H9 (cell line): ENCODE data around the gene NPIPA1. TPM values are rescaled to one million over a fixed set of nuclear protein-coding genes. Genes with fewer than 3 reads are reported as not detected.
"Not testable (repeated sequence)": the region's sequence is repeated elsewhere in the genome, so short reads cannot be mapped to it uniquely, and the experiment has no call there.

Experiments
- DNase-seq: peaks from one replicate; pipeline ENCODE4 v3.0.0-alpha.2; 2017
- H2AFZ ChIP-seq: one replicate; pipeline ENCODE4 v1.6.1; 2013; ENCODE audit warnings: mild to moderate bottlenecking, low read length, control low read depth, moderate library complexity
- H2AK5ac ChIP-seq: 2 replicates; pipeline ENCODE4 v1.6.1; 2013; ENCODE audit warnings: low read length, control low read depth, mixed read lengths; ENCODE audit not compliant: insufficient read length
- H2BK120ac ChIP-seq: one replicate; pipeline ENCODE4 v1.6.1; 2013; ENCODE audit warnings: low read depth, mild to moderate bottlenecking, low read length, control low read depth, inconsistent platforms; ENCODE audit not compliant: poor library complexity, severe bottlenecking
- H2BK12ac ChIP-seq: 2 replicates; pipeline ENCODE4 v1.6.1; 2013; ENCODE audit warnings: low read length, control low read depth, mixed read lengths, low read depth; ENCODE audit not compliant: insufficient read length
- H2BK15ac ChIP-seq: 2 replicates; pipeline ENCODE4 v1.6.1; 2013; ENCODE audit warnings: low read depth, low read length, control low read depth
- H2BK20ac ChIP-seq: one replicate; pipeline ENCODE4 v1.6.1; 2013; ENCODE audit warnings: low read depth, mild to moderate bottlenecking, low read length, control low read depth, inconsistent platforms; ENCODE audit not compliant: poor library complexity, severe bottlenecking
- H2BK5ac ChIP-seq: 2 replicates; pipeline ENCODE4 v1.6.1; 2013; ENCODE audit warnings: low read length, control low read depth, mixed read lengths; ENCODE audit not compliant: insufficient read length
- H3K14ac ChIP-seq: 2 replicates; pipeline ENCODE4 v1.6.1; 2013; ENCODE audit warnings: low read length, control low read depth; ENCODE audit not compliant: insufficient read depth
- H3K18ac ChIP-seq: 2 replicates; pipeline ENCODE4 v1.6.1; 2013; ENCODE audit warnings: low read depth, mild to moderate bottlenecking, mixed read lengths, low read length, control low read depth; ENCODE audit not compliant: insufficient read length
- H3K23ac ChIP-seq: 2 replicates; pipeline ENCODE4 v1.6.1; 2013; ENCODE audit warnings: low read length, control low read depth, mixed read lengths, low read depth; ENCODE audit not compliant: insufficient read length
- H3K23me2 ChIP-seq: 2 replicates; pipeline ENCODE4 v1.6.1; 2013; ENCODE audit warnings: low read depth, mild to moderate bottlenecking, mixed read lengths, low read length, control low read depth; ENCODE audit not compliant: insufficient read length, poor library complexity, severe bottlenecking
- H3K27ac ChIP-seq: 2 replicates; pipeline ENCODE4 v1.5.1; 2013; ENCODE audit warnings: low read length, control low read depth, mixed read lengths, low read depth; ENCODE audit not compliant: insufficient read length
- H3K27me3 ChIP-seq: 2 replicates; pipeline ENCODE4 v1.6.1; 2013; ENCODE audit warnings: low read length, control low read depth, inconsistent platforms; ENCODE audit not compliant: insufficient read depth
- H3K4ac ChIP-seq: 2 replicates; pipeline ENCODE4 v1.6.1; 2013; ENCODE audit warnings: low read depth, mild to moderate bottlenecking, control low read depth, inconsistent platforms, low read length, moderate library complexity
- H3K4me1 ChIP-seq: 2 replicates; pipeline ENCODE4 v1.6.1; 2013; ENCODE audit warnings: low read length, control low read depth, inconsistent platforms; ENCODE audit not compliant: insufficient read depth
- H3K4me2 ChIP-seq: 2 replicates; pipeline ENCODE4 v1.6.1; 2013; ENCODE audit warnings: low read length, control low read depth, mixed read lengths; ENCODE audit not compliant: insufficient read length, insufficient read depth
- H3K56ac ChIP-seq: 2 replicates; pipeline ENCODE4 v1.6.1; 2013; ENCODE audit warnings: low read depth, mild to moderate bottlenecking, mixed read lengths, low read length, control low read depth; ENCODE audit not compliant: insufficient read length
- H3K79me1 ChIP-seq: 2 replicates; pipeline ENCODE4 v1.6.1; 2013; ENCODE audit warnings: low read depth, mild to moderate bottlenecking, moderate library complexity, low read length, control low read depth, inconsistent platforms; ENCODE audit not compliant: insufficient read depth, poor library complexity, severe bottlenecking
- H3K79me2 ChIP-seq: 2 replicates; pipeline ENCODE4 v1.6.1; 2013; ENCODE audit warnings: low read length, control low read depth, inconsistent platforms; ENCODE audit not compliant: insufficient read depth
- H3K9ac ChIP-seq: 2 replicates; pipeline ENCODE4 v1.6.1; 2013; ENCODE audit warnings: low read length, control low read depth, mixed read lengths; ENCODE audit not compliant: insufficient read length; ENCODE audit errors: extremely low read depth
- H3K9me3 ChIP-seq: one replicate; pipeline ENCODE4 v1.6.1; 2013; ENCODE audit warnings: low read depth, low read length, inconsistent platforms; ENCODE audit not compliant: control insufficient read depth
- H3T11ph ChIP-seq: one replicate; pipeline ENCODE4 v1.6.1; 2013; ENCODE audit warnings: mild to moderate bottlenecking, low read length, control low read depth, inconsistent platforms
- H4K20me1 ChIP-seq: one replicate; pipeline ENCODE4 v1.6.1; 2013; ENCODE audit not compliant: control insufficient read depth, insufficient read length, insufficient read depth
- H4K5ac ChIP-seq: 2 replicates; pipeline ENCODE4 v1.6.1; 2013; ENCODE audit warnings: low read depth, mild to moderate bottlenecking, mixed read lengths, low read length, control low read depth; ENCODE audit not compliant: insufficient read length
- H4K8ac ChIP-seq: replicated peaks from 2 replicates; pipeline ENCODE4 v1.6.1; 2013; ENCODE audit warnings: low read length, control low read depth, mixed read lengths, low read depth; ENCODE audit not compliant: insufficient read length
- H4K91ac ChIP-seq: 2 replicates; pipeline ENCODE4 v1.6.1; 2013; ENCODE audit warnings: low read depth, mild to moderate bottlenecking, moderate library complexity, mixed read lengths, low read length, control low read depth; ENCODE audit not compliant: insufficient read length
- H3K27ac Mint-ChIP-seq, 3 experiments: 2 replicates in 2 of 3; 3 replicates in 1 of 3; pipeline ENCODE4 v1.8.0; 2020 to 2021; ENCODE audit warnings: mixed read lengths in 3 of 3, mild to moderate bottlenecking in 1 of 3, moderate library complexity in 1 of 3
- H3K27me3 Mint-ChIP-seq: 2 replicates; pipeline ENCODE4 v1.8.0; 2021; ENCODE audit warnings: low read depth, mild to moderate bottlenecking, moderate library complexity, mixed read lengths
- H3K36me3 Mint-ChIP-seq, 3 experiments: 2 replicates in 2 of 3; 3 replicates in 1 of 3; pipeline ENCODE4 v1.8.0; 2020 to 2021; ENCODE audit warnings: low read depth in 3 of 3, mixed read lengths in 3 of 3; ENCODE audit not compliant: insufficient read depth in 1 of 3
- H3K4me1 Mint-ChIP-seq, 2 experiments: 2 replicates each; pipeline ENCODE4 v1.8.0; 2020; ENCODE audit warnings: mixed read lengths in 2 of 2
- H3K4me3 Mint-ChIP-seq, 2 experiments: 2 replicates in 1 of 2; 3 replicates in 1 of 2; pipeline ENCODE4 v1.8.0; 2020 to 2021; ENCODE audit warnings: mild to moderate bottlenecking in 2 of 2, mixed read lengths in 2 of 2, moderate library complexity in 1 of 2
- H3K9me3 Mint-ChIP-seq, 2 experiments: 2 replicates in 1 of 2; 3 replicates in 1 of 2; pipeline ENCODE4 v1.8.0; 2020; ENCODE audit warnings: mild to moderate bottlenecking in 2 of 2, mixed read lengths in 2 of 2, moderate library complexity in 1 of 2
- WGBS: extraction: QIAGEN DNeasy Blood & Tissue Kit; methylation state at CpG from one replicate; pipeline ENCODE4 v1.1.7; 2013; ENCODE audit warnings: missing lambda C conversion rate, low lambda C conversion rate, mixed read lengths; ENCODE audit not compliant: insufficient read length; ENCODE audit errors: extremely low coverage; 5-methylcytosine and 5-hydroxymethylcytosine counted together
- total RNA-seq: library from RNA; stranded (reverse); gene quantifications from 2 replicates; pipeline ENCODE4 v1.2.1, GENCODE V29; 2021

Gene NPIPA1
- total RNA-seq, 1 experiment from 2014 or later, result 130 TPM

DNA sequence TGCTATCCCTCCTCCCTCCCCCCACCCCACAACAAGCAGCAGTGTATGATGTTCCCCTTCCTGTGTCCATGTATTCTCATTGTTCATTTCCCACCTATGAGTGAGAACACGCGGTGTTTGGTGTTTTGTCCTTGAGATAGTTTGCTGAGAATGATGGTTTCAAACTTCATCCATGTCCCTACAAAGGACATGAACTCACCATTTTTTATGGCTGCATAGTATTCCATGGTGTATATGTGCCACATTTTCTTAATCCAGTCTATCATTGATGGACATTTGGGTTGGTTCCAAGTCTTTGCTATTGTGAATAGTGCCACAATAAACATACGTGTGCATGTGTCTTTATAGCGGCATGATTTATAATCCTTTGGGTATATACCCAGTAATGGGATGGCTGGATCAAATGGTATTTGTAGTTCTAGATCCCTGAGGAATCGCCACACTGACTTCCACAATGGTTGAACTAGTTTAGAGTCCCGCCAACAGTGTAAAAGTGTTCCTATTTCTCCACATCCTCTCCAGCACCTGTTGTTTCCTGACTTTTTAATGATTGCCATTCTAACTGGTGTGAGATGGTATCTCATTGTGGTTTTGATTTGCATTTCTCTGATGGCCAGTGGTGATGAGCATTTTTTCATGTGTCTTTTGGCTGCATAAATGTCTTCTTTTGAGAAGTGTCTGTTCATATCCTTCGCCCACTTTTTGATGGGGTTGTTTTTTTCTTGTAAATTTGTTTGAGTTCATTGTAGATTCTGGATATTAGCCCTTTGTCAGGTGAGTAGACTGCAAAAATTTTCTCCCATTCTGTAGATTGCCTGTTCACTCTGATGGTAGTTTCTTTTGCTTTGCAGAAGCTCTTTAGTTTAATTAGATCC, 56.3 kb downstream of the NPIPA1 start:
- H3K14ac ChIP-seq, H3K27ac ChIP-seq, H2AFZ ChIP-seq, H3K79me2 ChIP-seq, H2BK20ac ChIP-seq, H3K4me2 ChIP-seq, H3K27ac Mint-ChIP-seq, H3K23ac ChIP-seq, H2BK15ac ChIP-seq, H3K56ac ChIP-seq, H3K79me1 ChIP-seq, H4K8ac ChIP-seq, H2BK120ac ChIP-seq, H3K4me3 Mint-ChIP-seq, H3K27me3 Mint-ChIP-seq, H3K27me3 ChIP-seq, H4K91ac ChIP-seq, H3K23me2 ChIP-seq, H3K4ac ChIP-seq, H2BK5ac ChIP-seq, H3K9me3 ChIP-seq, H3K9ac ChIP-seq, H4K5ac ChIP-seq, H3T11ph ChIP-seq, DNase-seq, H2AK5ac ChIP-seq, H2BK12ac ChIP-seq, H3K18ac ChIP-seq, H3K4me1 ChIP-seq, H4K20me1 ChIP-seq, H3K4me1 Mint-ChIP-seq: not testable (repeated sequence)
- WGBS, result no CpG with 5 or more reads among the region's 7 CpGs
- H3K9me3 Mint-ChIP-seq, result peaks cover 6 to 11% of the 10 kb centered on the region in 2 experiments; a peak in 4 of 5 replicates
- peaks cover 12 to 27% (median 25%) of the 10 kb centered on the region in 3 experiments for H3K36me3 Mint-ChIP-seq

DNA sequence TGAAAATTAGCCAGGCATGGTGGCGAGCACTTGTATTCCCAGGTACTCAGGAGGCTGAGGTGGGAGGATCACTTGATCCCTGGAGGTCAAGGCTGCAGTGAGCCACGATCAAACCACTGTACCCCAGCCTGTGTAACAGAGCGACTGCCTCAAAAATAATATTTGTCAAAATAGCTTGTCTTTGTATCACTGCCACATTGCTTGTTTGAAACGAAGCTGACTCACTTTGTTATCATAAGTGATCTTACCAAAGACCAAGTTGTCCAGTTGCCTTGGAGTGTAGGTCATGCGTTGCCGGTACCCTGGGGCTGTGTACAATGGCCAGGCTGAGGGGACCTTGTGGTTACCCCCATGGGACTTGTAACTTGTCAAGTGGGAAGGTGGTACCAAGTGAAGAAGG, 59.5 kb downstream of the NPIPA1 start:
- H3K27ac Mint-ChIP-seq, result 0 out of 7 replicates have a peak overlapping the region, but pooled peaks of 1 of the 3 experiments have one; percentile 55
- not testable (repeated sequence) for H3K18ac ChIP-seq, H4K91ac ChIP-seq, H3K9me3 Mint-ChIP-seq, H4K8ac ChIP-seq, H2BK120ac ChIP-seq, H3K79me2 ChIP-seq, H3K27ac ChIP-seq, H3K4me2 ChIP-seq, H4K20me1 ChIP-seq, H2BK20ac ChIP-seq, H2BK15ac ChIP-seq, H3K9ac ChIP-seq, H3K4me1 ChIP-seq, H2BK12ac ChIP-seq, H3K4ac ChIP-seq, DNase-seq, H3K23me2 ChIP-seq, H3K14ac ChIP-seq, H3K27me3 Mint-ChIP-seq, H3K4me1 Mint-ChIP-seq, H2AFZ ChIP-seq, H3K4me3 Mint-ChIP-seq, H2AK5ac ChIP-seq, H3K27me3 ChIP-seq, H3K56ac ChIP-seq, H3K9me3 ChIP-seq, H3K23ac ChIP-seq, H2BK5ac ChIP-seq, H3T11ph ChIP-seq, H4K5ac ChIP-seq, H3K79me1 ChIP-seq
- peaks cover 5 to 34% (median 21%) of the 10 kb centered on the region in 3 experiments for H3K36me3 Mint-ChIP-seq
- no CpG with 5 or more reads among the region's 6 CpGs for WGBS
